GM21529 (cell line): ENCODE results near the gene TSPAN18.

ENCODE experiments used
- ATAC-seq: cut with Tn5 transposase; IDR thresholded peaks from one replicate; pipeline ENCODE4 v1.9.1; 2021; ENCODE audit not compliant: unreplicated experiment

TSPAN18 gene

GRCh38 chr11:44880953-44881352, 154.2 kb downstream of the TSPAN18 start:
- ATAC-seq = no peak

- ATAC-seq = no peak
These were observed 156.5 kb downstream of the TSPAN18 start for GRCh38 chr11:44883277-44883676.

- ATAC-seq = no peak
These were observed 157.3 kb downstream of the TSPAN18 start for GRCh38 chr11:44884056-44884455.

- ATAC-seq = no peak
These were observed 158.5 kb downstream of the TSPAN18 start for GRCh38 chr11:44885065-44885810.

GRCh38 chr11:44885919-44886789, 159.4 kb downstream of the TSPAN18 start:
- no peak for ATAC-seq

- ATAC-seq = no peak
These were observed 160.0 kb downstream of the TSPAN18 start for GRCh38 chr11:44886790-44887140.

- ATAC-seq = no peak
These were observed 160.9 kb downstream of the TSPAN18 start for GRCh38 chr11:44887636-44888035.

GRCh38 chr11:44889266-44889665, 162.5 kb downstream of the TSPAN18 start:
- ATAC-seq = no peak

GRCh38 chr11:44892843-44893242, 166.1 kb downstream of the TSPAN18 start:
- no peak for ATAC-seq

GRCh38 chr11:44893308-44893822, 166.6 kb downstream of the TSPAN18 start:
- no peak for ATAC-seq

GRCh38 chr11:44893846-44894617, 167.3 kb downstream of the TSPAN18 start:
- ATAC-seq = no peak

GRCh38 chr11:44899959-44900358, 173.2 kb downstream of the TSPAN18 start:
- ATAC-seq = no peak

GRCh38 chr11:44901120-44901633, 174.4 kb downstream of the TSPAN18 start:
- ATAC-seq = no peak

- no peak for ATAC-seq
These were observed 175.0 kb downstream of the TSPAN18 start for GRCh38 chr11:44901786-44902185.

- ATAC-seq = no peak
These were observed 176.3 kb downstream of the TSPAN18 start for GRCh38 chr11:44903035-44903434.

- no peak for ATAC-seq
These were observed 176.8 kb downstream of the TSPAN18 start for GRCh38 chr11:44903518-44903917.

- ATAC-seq = no peak
These were observed 177.7 kb downstream of the TSPAN18 start for GRCh38 chr11:44904261-44905020.

GRCh38 chr11:44905131-44905866, 178.5 kb downstream of the TSPAN18 start:
- no peak for ATAC-seq

- ATAC-seq = no peak
These were observed 179.9 kb downstream of the TSPAN18 start for GRCh38 chr11:44906649-44907048.

- no peak for ATAC-seq
These were observed 182.8 kb downstream of the TSPAN18 start for GRCh38 chr11:44909557-44909956.
